OCI-LY3 (cell line): ENCODE measurements around the gene B4GALNT4.
"Not testable (repeated sequence)": the region's sequence is repeated elsewhere in the genome, so short reads cannot be mapped to it uniquely, and the experiment has no call there.

ENCODE experiments used
- CTCF ChIP-seq: fragments of 200-600, 300-600 bp; sonication (generic); IDR thresholded peaks from 2 replicates; pipeline ENCODE4 v1.5.1; 2014; ENCODE audit warnings: antibody characterized with exemption, low read length, low read depth
- EZH2phosphoT487 ChIP-seq: fragments of 200-600 bp; shearing (Covaris generic); IDR thresholded peaks from 2 replicates; pipeline ENCODE4 v1.6.1; 2018; ENCODE audit warnings: antibody characterized with exemption, mixed run types, low read depth

- not testable (repeated sequence) for TF ChIP-seq CTCF, EZH2phosphoT487
Observed at GRCh38 chr11:411520-411919, 42.2 kb downstream of the B4GALNT4 start.
